ENCODE results near the gene KLHL3. TPM values are rescaled to one million over a fixed set of nuclear protein-coding genes. Genes with fewer than 3 reads are reported as not detected.

KLHL3 gene
- total RNA-seq, 1 experiment from 2014 or later, result 2.9 TPM

GRCh38 chr5:137657073-137657472 is 78.8 kb downstream of the KLHL3 start:
- Histone ChIP-seq H2AFZ (ENCODE audit: low read length) (no peak overlapping the region), H3K9ac (ENCODE audit: low read length) (no peak overlapping the region), H3K4me2 (ENCODE audit: low read length) (no peak overlapping the region), H3K79me2 (ENCODE audit: low read length) (no peaks in the 10 kb centered on the region), H3K27me3 (ENCODE audit: low read length) (no peaks in the 10 kb centered on the region), H3K27ac (ENCODE audit: low read length) (no peak overlapping the region), H3K4me1 (ENCODE audit: insufficient read depth, low read length) (no peaks in the 10 kb centered on the region), H3K9me3 (ENCODE audit: low read length) (no peaks in the 10 kb centered on the region), H3K9me2 (replicated peaks; ENCODE audit: low read length) (no peaks in the 10 kb centered on the region), H3K4me3 (ENCODE audit: low read length) (no peak overlapping the region), H4K20me1 (ENCODE audit: low read length) (no peaks in the 10 kb centered on the region), H3F3A (ENCODE audit: low read length, unreplicated experiment) (no peaks in the 10 kb centered on the region), H3K36me3 (ENCODE audit: low read depth, low read length) (no peaks in the 10 kb centered on the region)
- no TSS peak for BruUV-seq (replicated peaks)
- POLR2A ChIA-PET (ENCODE audit: unreplicated experiment), result no interaction called here
- CTCF ChIA-PET, result no interaction called here
- DNase-seq, result no peak
- intact Hi-C loops (cut with micrococcal nuclease), result no loop called here
- ATAC-seq, result no peak
- no peak for TF ChIP-seq EZH2phosphoT487 (IDR thresholded peaks at IDR 0.05; ENCODE audit: borderline replicate concordance, low read length)
- TF ChIP-seq EZH2 (IDR thresholded peaks at IDR 0.05; ENCODE audit: low read length, unreplicated experiment), result no peak
- no peak for TF ChIP-seq CTCF (conservative IDR thresholded peaks at IDR 0.05; ENCODE audit: low read depth, low read length)

DNA sequence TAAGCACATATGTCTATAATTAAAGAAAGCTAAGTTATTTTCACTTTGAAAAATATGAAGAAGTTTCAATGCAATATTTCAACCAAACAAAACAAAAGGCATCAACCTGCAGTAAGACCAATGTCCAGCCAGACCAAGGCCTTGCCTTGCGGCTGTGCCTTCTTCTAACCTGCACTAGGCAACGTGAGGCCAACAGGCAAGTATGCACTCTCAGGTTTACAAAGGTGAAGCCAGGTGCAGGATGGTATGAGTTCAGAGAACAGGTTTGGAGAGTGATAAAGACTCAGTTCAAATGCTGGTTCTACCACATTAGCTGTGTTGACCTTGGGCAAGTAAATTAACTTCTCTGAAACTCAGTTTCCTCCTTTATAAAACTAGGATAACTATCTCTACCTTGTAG is 79.3 kb downstream of the KLHL3 start:
- no peaks in the 10 kb centered on the region for H3K4me1 ChIP-seq (ENCODE audit: insufficient read depth, low read length)
- no peaks in the 10 kb centered on the region for H4K20me1 ChIP-seq (ENCODE audit: low read length)
- H3K36me3 ChIP-seq (ENCODE audit: low read depth, low read length), result no peaks in the 10 kb centered on the region
- no peaks in the 10 kb centered on the region for H3K9me2 ChIP-seq (replicated peaks; ENCODE audit: low read length)
- H3F3A ChIP-seq (ENCODE audit: low read length, unreplicated experiment), result no peaks in the 10 kb centered on the region
- no peak overlapping the region for H3K4me2 ChIP-seq (ENCODE audit: low read length)
- no peak overlapping the region for H3K27ac ChIP-seq (ENCODE audit: low read length)
- H3K9ac ChIP-seq (ENCODE audit: low read length), result no peak overlapping the region
- ChIA-PET POLR2A (ENCODE audit: unreplicated experiment) (no interaction called here), CTCF (no interaction called here)
- intact Hi-C loops (cut with micrococcal nuclease), result no loop called here
- BruUV-seq (replicated peaks), result no TSS peak
- no peaks in the 10 kb centered on the region for H3K9me3 ChIP-seq (ENCODE audit: low read length)
- ATAC-seq, result no peak
- DNase-seq, result no peak
- no peaks in the 10 kb centered on the region for H3K79me2 ChIP-seq (ENCODE audit: low read length)
- H3K27me3 ChIP-seq (ENCODE audit: low read length), result no peaks in the 10 kb centered on the region
- TF ChIP-seq EZH2phosphoT487 (IDR thresholded peaks at IDR 0.05; ENCODE audit: borderline replicate concordance, low read length) (no peak), EZH2 (IDR thresholded peaks at IDR 0.05; ENCODE audit: low read length, unreplicated experiment) (no peak), CTCF (conservative IDR thresholded peaks at IDR 0.05; ENCODE audit: low read depth, low read length) (no peak)
- no peak overlapping the region for H2AFZ ChIP-seq (ENCODE audit: low read length)
- no peak overlapping the region for H3K4me3 ChIP-seq (ENCODE audit: low read length)

DNA sequence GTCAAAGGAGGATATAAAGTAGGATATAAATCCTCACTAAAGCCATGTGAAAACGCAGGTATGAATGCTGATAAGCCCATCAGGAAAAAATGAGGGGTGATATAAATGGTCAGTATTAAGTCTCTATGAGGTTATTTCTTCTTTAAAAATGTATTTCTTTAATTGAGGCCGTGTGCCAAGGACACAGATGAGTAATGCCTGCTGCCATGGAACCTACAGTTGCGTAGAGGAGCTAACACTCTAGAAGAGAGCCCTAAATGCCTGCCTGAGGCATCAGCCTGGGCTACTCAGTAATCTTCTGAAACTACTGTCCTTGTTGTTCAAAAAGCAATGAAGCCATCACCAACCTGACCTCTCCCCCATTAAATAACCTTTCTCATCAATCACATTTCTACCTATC is 84.9 kb downstream of the KLHL3 start:
- TF ChIP-seq CTCF (conservative IDR thresholded peaks at IDR 0.05; ENCODE audit: low read depth, low read length) (no peak), EZH2 (IDR thresholded peaks at IDR 0.05; ENCODE audit: low read length, unreplicated experiment) (no peak), EZH2phosphoT487 (IDR thresholded peaks at IDR 0.05; ENCODE audit: borderline replicate concordance, low read length) (no peak)
- intact Hi-C loops (cut with micrococcal nuclease), result no loop called here
- CTCF ChIA-PET, result no interaction called here
- Histone ChIP-seq H3K36me3 (ENCODE audit: low read depth, low read length) (no peaks in the 10 kb centered on the region), H3K27me3 (ENCODE audit: low read length) (no peaks in the 10 kb centered on the region), H3K9me2 (replicated peaks; ENCODE audit: low read length) (no peaks in the 10 kb centered on the region), H3K9me3 (ENCODE audit: low read length) (no peaks in the 10 kb centered on the region), H3K4me2 (ENCODE audit: low read length) (no peak overlapping the region), H4K20me1 (ENCODE audit: low read length) (no peaks in the 10 kb centered on the region), H3F3A (ENCODE audit: low read length, unreplicated experiment) (no peaks in the 10 kb centered on the region), H3K27ac (ENCODE audit: low read length) (no peak overlapping the region), H2AFZ (ENCODE audit: low read length) (no peak overlapping the region), H3K9ac (ENCODE audit: low read length) (no peak overlapping the region), H3K79me2 (ENCODE audit: low read length) (no peaks in the 10 kb centered on the region), H3K4me3 (ENCODE audit: low read length) (no peak overlapping the region), H3K4me1 (ENCODE audit: insufficient read depth, low read length) (no peaks in the 10 kb centered on the region)
- DNase-seq (no peak), ATAC-seq (no peak)
- POLR2A ChIA-PET (ENCODE audit: unreplicated experiment), result no interaction called here
- BruUV-seq (replicated peaks), result no TSS peak

All from PC-3 (cell line).